K562 (cell line): ENCODE results near the gene PTPRE. TPM values are rescaled to one million over a fixed set of nuclear protein-coding genes. Genes with fewer than 3 reads are reported as not detected.

Source experiments
- ATAC-seq: fragments of 200-7000 bp; cut with Tn5 transposase; 3 replicates; pipeline ENCODE4 v1.9.1; 2020; ENCODE audit warnings: moderate library complexity
- BruUV-seq: library from RNA; stranded (reverse); fragments of 400-500 nt; replicated peaks from 2 replicates; lab custom pipeline; 2021; lab: Mats Ljungman, UMichigan
- CTCF ChIA-PET: fragments of 300-600 bp; formaldehyde crosslinking; extraction: SDS; loops from one replicate; lab custom pipeline; 2021; ENCODE audit warnings: low intra/inter-chr PET ratio; lab: Yijun Ruan, JAX
- POLR2A ChIA-PET: fragments of 300-600, 350-650 bp; sonication (Branson Sonifier 250); formaldehyde crosslinking; extraction: SDS; loops from one replicate; lab custom pipeline; 2021; ENCODE audit warnings: antibody characterized with exemption, inconsistent platforms; lab: Yijun Ruan, JAX
- DNase-seq, 4 experiments: peaks; one replicate each; pipeline versions ENCODE4 v3.0.0 to v3.0.0-alpha.2; 2011 to 2018; ENCODE audit warnings: low spot score in 3 of 4, mixed read lengths in 3 of 4; ENCODE audit errors: extremely low read depth in 1 of 4
- FAIRE-seq: peaks from 2 replicates; lab custom pipeline; 2011; peaks lifted over from hg19 to GRCh38; lab: Jason Lieb, UNC
- H2AFZ ChIP-seq: 2 replicates; pipeline ENCODE4 v1.6.0; 2011; ENCODE audit warnings: low read depth, low read length, control low read depth, inconsistent platforms
- H3K27ac ChIP-seq: fragments of 200-600 bp; 3 replicates; pipeline ENCODE4 v1.8.0; 2011; ENCODE audit warnings: low read depth, mild to moderate bottlenecking, control low read depth, inconsistent platforms, low read length, moderate library complexity, mixed read lengths; ENCODE audit errors: extremely low read depth
- H3K27me3 ChIP-seq, 2 experiments: fragments of 300-600 bp in 1 of 2; 2 replicates in 1 of 2; 3 replicates in 1 of 2; pipeline versions ENCODE4 v1.6.0 to v1.8.0; 2011; ENCODE audit warnings: inconsistent platforms in 2 of 2, low read length in 2 of 2, mild to moderate bottlenecking in 1 of 2, mixed read lengths in 1 of 2, moderate library complexity in 1 of 2; ENCODE audit not compliant: control insufficient read depth in 2 of 2, insufficient read depth in 2 of 2
- H3K36me3 ChIP-seq: fragments of 300-600 bp; 3 replicates; pipeline ENCODE4 v1.8.0; 2011; ENCODE audit warnings: mild to moderate bottlenecking, low read length, inconsistent platforms; ENCODE audit not compliant: control insufficient read depth, insufficient read depth
- H3K4me1 ChIP-seq, 2 experiments: fragments of 200-600 bp in 1 of 2; replicated peaks in 1 of 2; 2 replicates in 1 of 2; 3 replicates in 1 of 2; pipeline versions ENCODE4 v1.5.1 to v1.8.0; 2011; ENCODE audit warnings: inconsistent platforms in 2 of 2, low read length in 2 of 2, mild to moderate bottlenecking in 1 of 2, mixed read lengths in 1 of 2, moderate library complexity in 1 of 2; ENCODE audit not compliant: control insufficient read depth in 2 of 2, insufficient read depth in 2 of 2
- H3K4me2 ChIP-seq: 2 replicates; pipeline ENCODE4 v1.6.1; 2011; ENCODE audit warnings: low read length, control low read depth, inconsistent platforms, mixed read lengths; ENCODE audit not compliant: insufficient read depth
- H3K4me3 ChIP-seq: fragments of 200-600 bp; sonication (generic), shearing (Covaris generic); 2 replicates; pipeline ENCODE4 v1.5.1; 2016; ENCODE audit warnings: control low read depth, inconsistent platforms
- H3K79me2 ChIP-seq: fragments of 200-600 bp; 3 replicates; pipeline ENCODE4 v1.8.0; 2011; ENCODE audit warnings: low read length, inconsistent platforms; ENCODE audit not compliant: control insufficient read depth, insufficient read depth
- H3K9ac ChIP-seq, 2 experiments: 2 replicates each; pipeline versions ENCODE4 v1.6.0 to v1.6.1; 2011; ENCODE audit warnings: low read depth in 2 of 2, low read length in 2 of 2, control low read depth in 1 of 2, inconsistent platforms in 1 of 2, mild to moderate bottlenecking in 1 of 2, mixed read lengths in 1 of 2; ENCODE audit not compliant: insufficient read depth in 1 of 2
- H3K9me1 ChIP-seq: one replicate; pipeline ENCODE4 v1.6.0; 2011; ENCODE audit warnings: inconsistent platforms, mild to moderate bottlenecking, low read length, moderate library complexity; ENCODE audit not compliant: control insufficient read depth, insufficient read depth
- H3K9me3 ChIP-seq: replicated peaks from 2 replicates; pipeline ENCODE4 v1.5.1; 2011; ENCODE audit warnings: low read depth, low read length, inconsistent platforms; ENCODE audit not compliant: control insufficient read depth, insufficient read depth
- H4K20me1 ChIP-seq: replicated peaks from 2 replicates; pipeline ENCODE4 v1.6.1; 2011; ENCODE audit warnings: low read length, inconsistent platforms, mixed read lengths; ENCODE audit not compliant: control insufficient read depth, insufficient read depth
- BCL6 ChIP-seq: fragments of 250-450 bp; sonication (Bioruptor Pico); IDR thresholded peaks from 2 replicates; pipeline ENCODE4 v1.4.0; 2020
- CCAR2 ChIP-seq: fragments of 200-400 bp; formaldehyde crosslinking; IDR thresholded peaks from 2 replicates; pipeline ENCODE4 v1.6.1; 2017; ENCODE audit warnings: mild to moderate bottlenecking, low read depth, low read length
- COPS2 ChIP-seq: fragments of 450-650 bp; conservative IDR thresholded peaks from 2 replicates; pipeline ENCODE4 v1.6.1; 2016; ENCODE audit warnings: mild to moderate bottlenecking, moderate library complexity
- DDX20 ChIP-seq: fragments of 450-650 bp; IDR thresholded peaks from 2 replicates; pipeline ENCODE4 v1.6.1; 2016; ENCODE audit warnings: missing genetic modification characterization, low read depth, mild to moderate bottlenecking, missing compliant biosample characterization, moderate library complexity
- EZH2 ChIP-seq: IDR thresholded peaks from 2 replicates; pipeline ENCODE4 v1.6.1; 2012; ENCODE audit warnings: low read depth, mild to moderate bottlenecking, inconsistent platforms, low read length, borderline replicate concordance
- HMGN3 ChIP-seq: IDR thresholded peaks from 2 replicates; pipeline ENCODE4 v1.6.1; 2011; ENCODE audit warnings: borderline replicate concordance, low read depth, mild to moderate bottlenecking, mixed read lengths, low read length; ENCODE audit not compliant: insufficient read length; ENCODE audit errors: extremely low read depth
- HNRNPK ChIP-seq: fragments of 200-400 bp; formaldehyde crosslinking; IDR thresholded peaks from one replicate; pipeline ENCODE4 v1.6.1; 2018; ENCODE audit warnings: mild to moderate bottlenecking, low read depth, low read length; ENCODE audit not compliant: poor library complexity, severe bottlenecking
- KLF6 ChIP-seq: fragments of 250-450 bp; sonication (Bioruptor Pico); IDR thresholded peaks from 2 replicates; pipeline ENCODE4 v1.4.0; 2020; ENCODE audit warnings: mild to moderate bottlenecking, moderate library complexity, borderline replicate concordance
- OTX1 ChIP-seq: fragments of 450-650 bp; formaldehyde crosslinking; IDR thresholded peaks from 2 replicates; pipeline ENCODE4 v1.4.0; 2022; ENCODE audit warnings: mild to moderate bottlenecking
- PURB ChIP-seq: sonication (generic); formaldehyde crosslinking; IDR thresholded peaks from 2 replicates; pipeline ENCODE4 v1.9.0; 2021; ENCODE audit warnings: low read depth, mild to moderate bottlenecking, missing genetic modification reagents
- SMAD2 ChIP-seq: fragments of 150-350 bp; IDR thresholded peaks from 2 replicates; pipeline ENCODE4 v1.6.1; 2014; ENCODE audit warnings: low read depth, mild to moderate bottlenecking, low read length
- TCFL5 ChIP-seq: fragments of 250-450 bp; sonication (Bioruptor Pico); conservative IDR thresholded peaks from 2 replicates; pipeline ENCODE4 v1.6.1; 2021; ENCODE audit warnings: mild to moderate bottlenecking, moderate library complexity, matching md5 sums
- U2AF1 ChIP-seq: fragments of 200-400 bp; formaldehyde crosslinking; optimal IDR thresholded peaks from 2 replicates; pipeline ENCODE3; 2017; ENCODE audit warnings: mild to moderate bottlenecking, low read depth, low read length, moderate library complexity
- ZNF551 ChIP-seq: fragments of 250-450 bp; sonication (Bioruptor Pico); IDR thresholded peaks from 2 replicates; pipeline ENCODE4 v1.5.0; 2021; ENCODE audit warnings: mild to moderate bottlenecking, moderate library complexity
- ZNF707 ChIP-seq: fragments of 250-450 bp; sonication (Bioruptor Pico); conservative IDR thresholded peaks from 2 replicates; pipeline ENCODE4 v1.8.0; 2022; ENCODE audit warnings: inconsistent platforms, mild to moderate bottlenecking, moderate library complexity
- WGBS: fragments of 100-300 bp; shearing (Covaris generic); methylation state at CpG from one replicate; pipeline ENCODE4 v1.1.6; 2016; ENCODE audit warnings: low coverage, mixed read lengths; ENCODE audit not compliant: insufficient coverage; ENCODE audit errors: missing lambda C conversion rate; 5-methylcytosine and 5-hydroxymethylcytosine counted together
- in situ Hi-C: fragments of 300-500 bp; cut with MboI; formaldehyde crosslinking; loops from 4 replicates; pipeline ENCODE4 v1.15.0; 2018; ENCODE audit warnings: inconsistent platforms, mixed read lengths
- intact Hi-C: fragments of 100-400 bp; cut with micrococcal nuclease; formaldehyde crosslinking; loops from 2 replicates; pipeline ENCODE4 v1.14.2; 2022
- polyA plus RNA-seq, 8 experiments: library from polyadenylated mRNA; depleted of rRNA in 4 of 8; stranded (reverse) in 5 of 8; unstranded in 3 of 8; fragments of >200 nt; fragmentation: Nextera tagmentation in 2 of 8; fragmentation: Illumina TruSeq in 1 of 8; extraction: Ambion mirVana in 2 of 8; extraction: Trizol in 1 of 8; gene quantifications; 2 replicates each; pipeline versions ENCODE4 v1.2.1 to v1.2.3, GENCODE V29; 2011 to 2014; ENCODE audit warnings: inconsistent platforms in 1 of 8, missing spikeins in 1 of 8
- total RNA-seq, 7 experiments: library from RNA; depleted of rRNA in 6 of 7; stranded (reverse); fragments of >200 nt in 6 of 7; fragmentation: Illumina TruSeq in 2 of 7; extraction: Trizol in 2 of 7; gene quantifications; 2 replicates each; pipeline versions ENCODE4 v1.2.1 to v1.2.3, GENCODE V29; 2011 to 2021; ENCODE audit warnings: low replicate concordance in 1 of 7
- TF ChIP-seq, protein P1 (sequence below): fragments of 450-650 bp; formaldehyde crosslinking; IDR thresholded peaks from 2 replicates; pipeline ENCODE4 v1.4.0; 2022; ENCODE audit warnings: missing genetic modification characterization
- TF ChIP-seq, protein P2 (sequence below): fragments of 200-400 bp; formaldehyde crosslinking; IDR thresholded peaks from 2 replicates; pipeline ENCODE4 v1.6.1; 2017; ENCODE audit warnings: mild to moderate bottlenecking, low read depth, low read length, moderate library complexity
- TF ChIP-seq, protein P3 (sequence below): fragments of 250-450 bp; sonication (Bioruptor Pico); IDR thresholded peaks from 2 replicates; pipeline ENCODE4 v1.5.1; 2021; ENCODE audit warnings: mild to moderate bottlenecking

Gene PTPRE
- total and polyA plus RNA-seq, 9 of the 15 experiments (the other 6 are each of a cell fraction or from before 2014, with no cell fraction given), result 0.01 to 0.13 (median 0.04) TPM; not detected in 4

DNA sequence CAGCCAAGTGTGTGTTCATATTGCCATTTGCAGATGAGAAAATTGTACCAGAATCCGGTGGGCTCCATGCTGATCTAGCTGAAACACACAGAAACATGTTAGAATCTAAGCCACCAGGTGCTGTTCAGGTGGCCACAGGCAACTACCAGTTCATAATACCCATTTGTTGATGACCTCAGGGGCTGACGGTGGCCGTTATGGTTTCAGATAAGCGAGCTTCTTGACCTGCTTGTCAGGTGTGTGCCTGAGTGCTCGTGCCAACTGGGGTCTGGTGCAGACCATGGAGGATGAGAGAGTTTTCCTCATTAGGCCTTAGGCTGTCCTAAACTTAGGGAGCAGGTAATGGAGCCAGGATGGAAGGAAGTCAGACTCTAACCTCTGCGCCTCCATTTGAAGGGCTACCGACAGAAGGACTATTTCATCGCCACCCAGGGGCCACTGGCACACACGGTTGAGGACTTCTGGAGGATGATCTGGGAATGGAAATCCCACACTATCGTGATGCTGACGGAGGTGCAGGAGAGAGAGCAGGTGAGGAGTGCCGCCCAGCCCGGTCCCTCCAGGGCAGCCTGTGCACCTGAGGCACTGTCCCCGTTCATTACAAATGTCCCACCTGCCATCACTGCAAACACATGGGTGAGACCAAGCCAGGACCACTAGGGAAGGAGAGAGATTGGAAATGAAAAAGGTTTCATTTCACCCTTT lies 166.2 kb downstream of the PTPRE start:
- no peaks in the 10 kb centered on the region for H3K9me3 ChIP-seq
- intact Hi-C loops (no loop called here), in situ Hi-C loops (no loop called here)
- ATAC-seq, result no peak
- peaks cover 0 to 5% of the 10 kb centered on the region in 2 experiments; a peak in 2 of 5 replicates for H3K4me1 ChIP-seq
- 1% methylated on average over 11 of the region's 14 CpGs for WGBS
- no peaks in the 10 kb centered on the region for H3K36me3 ChIP-seq
- ChIA-PET POLR2A (no interaction called here), CTCF (no interaction called here)
- peaks cover 3 to 39% of the 10 kb centered on the region in 2 experiments; a peak in 4 of 5 replicates for H3K27me3 ChIP-seq
- no peak overlapping the region for H3K9ac ChIP-seq
- no peak overlapping the region for H2AFZ ChIP-seq
- BruUV-seq, result no TSS peak
- no peak for FAIRE-seq
- no peak for DNase-seq
- no peak overlapping the region for H3K4me2 ChIP-seq
- H3K9me1 ChIP-seq, result no peaks in the 10 kb centered on the region
- H4K20me1 ChIP-seq, result no peaks in the 10 kb centered on the region
- no peak overlapping the region for H3K27ac ChIP-seq
- H3K4me3 ChIP-seq, result no peak overlapping the region
- H3K79me2 ChIP-seq, result no peaks in the 10 kb centered on the region
- TF ChIP-seq, protein P1, sequence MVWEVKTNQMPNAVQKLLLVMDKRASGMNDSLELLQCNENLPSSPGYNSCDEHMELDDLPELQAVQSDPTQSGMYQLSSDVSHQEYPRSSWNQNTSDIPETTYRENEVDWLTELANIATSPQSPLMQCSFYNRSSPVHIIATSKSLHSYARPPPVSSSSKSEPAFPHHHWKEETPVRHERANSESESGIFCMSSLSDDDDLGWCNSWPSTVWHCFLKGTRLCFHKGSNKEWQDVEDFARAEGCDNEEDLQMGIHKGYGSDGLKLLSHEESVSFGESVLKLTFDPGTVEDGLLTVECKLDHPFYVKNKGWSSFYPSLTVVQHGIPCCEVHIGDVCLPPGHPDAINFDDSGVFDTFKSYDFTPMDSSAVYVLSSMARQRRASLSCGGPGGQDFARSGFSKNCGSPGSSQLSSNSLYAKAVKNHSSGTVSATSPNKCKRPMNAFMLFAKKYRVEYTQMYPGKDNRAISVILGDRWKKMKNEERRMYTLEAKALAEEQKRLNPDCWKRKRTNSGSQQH, result no peak
- TF ChIP-seq U2AF1, result no peak
- no peak for TF ChIP-seq COPS2
- no peak for TF ChIP-seq PURB
- no peak for TF ChIP-seq HMGN3
- no peak for TF ChIP-seq CCAR2
- no peak for TF ChIP-seq OTX1
- TF ChIP-seq, protein P2, sequence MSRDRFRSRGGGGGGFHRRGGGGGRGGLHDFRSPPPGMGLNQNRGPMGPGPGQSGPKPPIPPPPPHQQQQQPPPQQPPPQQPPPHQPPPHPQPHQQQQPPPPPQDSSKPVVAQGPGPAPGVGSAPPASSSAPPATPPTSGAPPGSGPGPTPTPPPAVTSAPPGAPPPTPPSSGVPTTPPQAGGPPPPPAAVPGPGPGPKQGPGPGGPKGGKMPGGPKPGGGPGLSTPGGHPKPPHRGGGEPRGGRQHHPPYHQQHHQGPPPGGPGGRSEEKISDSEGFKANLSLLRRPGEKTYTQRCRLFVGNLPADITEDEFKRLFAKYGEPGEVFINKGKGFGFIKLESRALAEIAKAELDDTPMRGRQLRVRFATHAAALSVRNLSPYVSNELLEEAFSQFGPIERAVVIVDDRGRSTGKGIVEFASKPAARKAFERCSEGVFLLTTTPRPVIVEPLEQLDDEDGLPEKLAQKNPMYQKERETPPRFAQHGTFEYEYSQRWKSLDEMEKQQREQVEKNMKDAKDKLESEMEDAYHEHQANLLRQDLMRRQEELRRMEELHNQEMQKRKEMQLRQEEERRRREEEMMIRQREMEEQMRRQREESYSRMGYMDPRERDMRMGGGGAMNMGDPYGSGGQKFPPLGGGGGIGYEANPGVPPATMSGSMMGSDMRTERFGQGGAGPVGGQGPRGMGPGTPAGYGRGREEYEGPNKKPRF, result no peak
- TF ChIP-seq KLF6 (CRISPR knock-in tag), result no peak
- no peak for TF ChIP-seq EZH2
- TF ChIP-seq, protein P3, sequence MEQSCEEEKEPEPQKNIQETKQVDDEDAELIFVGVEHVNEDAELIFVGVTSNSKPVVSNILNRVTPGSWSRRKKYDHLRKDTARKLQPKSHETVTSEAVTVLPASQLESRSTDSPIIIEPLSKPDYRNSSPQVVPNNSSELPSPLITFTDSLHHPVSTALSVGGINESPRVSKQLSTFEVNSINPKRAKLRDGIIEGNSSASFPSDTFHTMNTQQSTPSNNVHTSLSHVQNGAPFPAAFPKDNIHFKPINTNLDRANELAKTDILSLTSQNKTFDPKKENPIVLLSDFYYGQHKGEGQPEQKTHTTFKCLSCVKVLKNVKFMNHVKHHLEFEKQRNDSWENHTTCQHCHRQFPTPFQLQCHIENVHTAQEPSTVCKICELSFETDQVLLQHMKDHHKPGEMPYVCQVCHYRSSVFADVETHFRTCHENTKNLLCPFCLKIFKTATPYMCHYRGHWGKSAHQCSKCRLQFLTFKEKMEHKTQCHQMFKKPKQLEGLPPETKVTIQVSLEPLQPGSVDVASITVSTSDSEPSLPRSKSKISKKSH (CRISPR knock-in tag), result no peak
- no peak for TF ChIP-seq HNRNPK
- no peak for TF ChIP-seq ZNF551
- TF ChIP-seq ZNF707, result no peak
- no peak for TF ChIP-seq SMAD2
- TF ChIP-seq BCL6, result no peak
- no peak for TF ChIP-seq DDX20
- no peak for TF ChIP-seq TCFL5 (CRISPR knock-in tag)
